Right atrium auricular region (tissue), 2 donors: ENCODE data around the gene CYP27C1. TPM values are rescaled to one million over a fixed set of nuclear protein-coding genes. Genes with fewer than 3 reads are reported as not detected.

ENCODE experiments used
- DNase-seq: peaks from one replicate; pipeline ENCODE4 v3.0.0-alpha.2; 2019; ENCODE audit warnings: low spot score
- H3K27ac ChIP-seq, 2 donors: fragments of 200-600 bp; sonication (generic); 1 replicate in 1 of 2; 2 replicates in 1 of 2; pipeline ENCODE4 v1.5.1; 2016 to 2019
- H3K27me3 ChIP-seq, 2 donors: fragments of 200-600 bp; sonication (generic); one replicate each; pipeline versions ENCODE4 v1.5.1 to v1.6.0; 2017 to 2019
- H3K36me3 ChIP-seq: fragments of 200-600 bp; sonication (generic); one replicate; pipeline ENCODE4 v1.5.1; 2016
- H3K4me1 ChIP-seq, 2 donors: fragments of 200-600 bp; sonication (generic); one replicate each; pipeline versions ENCODE4 v1.5.1 to v1.6.0; 2017 to 2019
- H3K4me3 ChIP-seq, 2 donors: fragments of 200-600 bp; sonication (generic); 1 replicate in 1 of 2; 2 replicates in 1 of 2; pipeline ENCODE4 v1.5.1; 2017 to 2019; ENCODE audit warnings: mild to moderate bottlenecking in 1 of 2, moderate library complexity in 1 of 2
- H3K9me3 ChIP-seq, 2 donors: fragments of 200-600 bp; sonication (generic); one replicate each; pipeline ENCODE4 v1.5.1; 2019
- total RNA-seq, 2 donors: library from RNA; depleted of rRNA; stranded (reverse); fragments of >200 nt; gene quantifications; one replicate each; pipeline ENCODE4 v1.1.0, GENCODE V29; 2016
- TF ChIP-seq, protein P1 (sequence below), 2 donors: fragments of 200-600 bp; sonication (generic); IDR thresholded peaks; one replicate each; pipeline ENCODE4 v1.5.1; 2019; ENCODE audit warnings: antibody characterized with exemption in 2 of 2

The CYP27C1 gene
- total RNA-seq, 2 donors from 2014 or later, result 0.24 TPM; not detected in 1

DNA sequence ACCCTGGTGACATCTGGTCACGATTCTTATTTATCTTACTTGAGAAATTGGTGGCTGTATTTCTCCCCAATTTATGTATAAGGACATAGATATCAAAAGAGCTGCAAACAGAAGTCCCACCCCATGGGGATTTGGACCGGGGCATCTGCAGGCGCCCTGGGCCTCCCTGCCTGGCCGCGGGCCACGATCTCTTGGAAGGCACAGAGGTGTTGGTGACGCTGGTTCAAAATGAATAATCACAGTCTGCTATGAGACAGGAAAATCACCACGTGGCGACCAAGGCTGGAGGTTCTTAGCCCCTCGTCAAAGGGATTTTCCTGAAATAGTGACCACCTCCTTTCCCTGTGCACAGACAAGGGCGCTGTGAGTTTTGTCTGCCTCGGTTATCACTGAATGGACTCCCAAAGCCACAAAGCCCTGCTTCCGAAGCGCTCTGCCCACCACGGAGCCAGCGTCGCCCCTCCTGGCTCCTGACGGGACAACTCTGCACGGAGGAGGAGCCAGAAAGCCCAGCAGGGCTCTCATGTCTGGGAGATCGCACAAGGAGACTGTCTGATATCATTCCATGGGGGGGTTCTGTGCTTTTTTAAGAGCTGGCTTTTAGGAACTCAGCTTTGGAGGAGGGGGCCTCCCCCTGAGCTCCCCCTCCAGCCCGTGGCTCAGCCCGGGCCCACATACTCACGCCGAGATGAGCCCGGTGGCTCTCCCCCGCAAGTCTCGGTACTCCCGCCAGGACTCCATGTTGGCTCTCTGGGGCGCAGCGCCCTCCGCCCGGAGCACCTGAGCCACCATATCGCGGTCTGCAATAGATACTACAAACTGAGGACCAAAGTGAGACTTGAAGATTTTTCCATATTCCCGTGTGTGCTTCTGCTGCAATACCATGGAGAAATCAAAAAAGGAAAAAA is 14.6 kb downstream of the CYP27C1 start:
- no peak overlapping the region for H3K27ac ChIP-seq
- no peaks in the 10 kb centered on the region for H3K27me3 ChIP-seq
- H3K4me3 ChIP-seq, result no peak overlapping the region
- H3K9me3 ChIP-seq, result peaks cover 0 to 8% of the 10 kb centered on the region in 2 donors
- no peak for DNase-seq
- TF ChIP-seq, protein P1, sequence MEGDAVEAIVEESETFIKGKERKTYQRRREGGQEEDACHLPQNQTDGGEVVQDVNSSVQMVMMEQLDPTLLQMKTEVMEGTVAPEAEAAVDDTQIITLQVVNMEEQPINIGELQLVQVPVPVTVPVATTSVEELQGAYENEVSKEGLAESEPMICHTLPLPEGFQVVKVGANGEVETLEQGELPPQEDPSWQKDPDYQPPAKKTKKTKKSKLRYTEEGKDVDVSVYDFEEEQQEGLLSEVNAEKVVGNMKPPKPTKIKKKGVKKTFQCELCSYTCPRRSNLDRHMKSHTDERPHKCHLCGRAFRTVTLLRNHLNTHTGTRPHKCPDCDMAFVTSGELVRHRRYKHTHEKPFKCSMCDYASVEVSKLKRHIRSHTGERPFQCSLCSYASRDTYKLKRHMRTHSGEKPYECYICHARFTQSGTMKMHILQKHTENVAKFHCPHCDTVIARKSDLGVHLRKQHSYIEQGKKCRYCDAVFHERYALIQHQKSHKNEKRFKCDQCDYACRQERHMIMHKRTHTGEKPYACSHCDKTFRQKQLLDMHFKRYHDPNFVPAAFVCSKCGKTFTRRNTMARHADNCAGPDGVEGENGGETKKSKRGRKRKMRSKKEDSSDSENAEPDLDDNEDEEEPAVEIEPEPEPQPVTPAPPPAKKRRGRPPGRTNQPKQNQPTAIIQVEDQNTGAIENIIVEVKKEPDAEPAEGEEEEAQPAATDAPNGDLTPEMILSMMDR (IDR thresholded peaks at IDR 0.05), result no peak
- H3K4me1 ChIP-seq, result no peaks in the 10 kb centered on the region
- no peaks in the 10 kb centered on the region for H3K36me3 ChIP-seq

DNA sequence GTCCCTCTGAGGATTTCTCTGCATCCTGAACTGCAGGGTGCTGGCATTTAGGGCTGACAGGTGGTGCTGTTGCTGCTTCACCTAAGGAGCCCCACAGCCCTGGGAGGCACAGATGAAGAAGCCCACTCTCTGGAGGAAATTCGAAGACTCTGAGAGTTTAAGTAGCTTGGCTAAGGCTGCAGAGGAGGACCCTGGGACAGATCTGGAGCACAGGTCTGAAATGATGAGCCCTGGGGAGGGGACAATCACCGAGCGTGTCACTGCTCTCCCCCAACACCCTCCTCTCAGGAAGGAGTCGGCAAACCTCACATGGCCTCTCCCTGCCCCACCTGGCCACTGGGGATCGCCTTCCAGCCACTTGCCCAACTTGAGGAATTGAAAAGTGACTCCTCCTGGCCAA is 18.6 kb downstream of the CYP27C1 start:
- H3K36me3 ChIP-seq, result no peaks in the 10 kb centered on the region
- H3K27ac ChIP-seq, result no peak overlapping the region
- no peak overlapping the region for H3K4me3 ChIP-seq
- no peaks in the 10 kb centered on the region for H3K27me3 ChIP-seq
- TF ChIP-seq, protein P1 (IDR thresholded peaks at IDR 0.05), result no peak
- no peaks in the 10 kb centered on the region for H3K9me3 ChIP-seq
- H3K4me1 ChIP-seq, result no peaks in the 10 kb centered on the region
- no peak for DNase-seq

DNA sequence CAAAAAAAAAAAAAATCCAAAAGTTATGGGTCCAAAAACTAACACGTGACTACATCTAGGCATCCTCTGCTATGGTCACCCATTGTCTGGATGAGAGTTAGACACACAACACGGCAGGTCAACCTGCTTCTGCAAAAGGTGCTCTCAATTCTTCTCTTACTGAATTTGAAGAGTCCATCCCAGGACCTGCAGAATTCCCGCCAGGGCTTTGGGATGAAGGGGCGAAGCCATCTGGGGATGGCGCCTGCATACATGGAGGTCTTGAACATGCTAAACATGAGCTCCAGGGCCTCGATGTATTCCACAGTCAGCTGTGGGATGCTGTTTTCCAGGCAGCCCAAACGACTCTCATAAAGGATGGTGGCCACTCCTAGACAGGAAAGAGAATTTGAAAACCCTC is 19.1 kb downstream of the CYP27C1 start:
- TF ChIP-seq, protein P1 (IDR thresholded peaks at IDR 0.05), result no peak
- DNase-seq, result no peak
- no peaks in the 10 kb centered on the region for H3K4me1 ChIP-seq
- H3K9me3 ChIP-seq, result no peaks in the 10 kb centered on the region
- H3K36me3 ChIP-seq, result no peaks in the 10 kb centered on the region
- no peaks in the 10 kb centered on the region for H3K27me3 ChIP-seq
- no peak overlapping the region for H3K27ac ChIP-seq
- H3K4me3 ChIP-seq, result no peak overlapping the region

DNA sequence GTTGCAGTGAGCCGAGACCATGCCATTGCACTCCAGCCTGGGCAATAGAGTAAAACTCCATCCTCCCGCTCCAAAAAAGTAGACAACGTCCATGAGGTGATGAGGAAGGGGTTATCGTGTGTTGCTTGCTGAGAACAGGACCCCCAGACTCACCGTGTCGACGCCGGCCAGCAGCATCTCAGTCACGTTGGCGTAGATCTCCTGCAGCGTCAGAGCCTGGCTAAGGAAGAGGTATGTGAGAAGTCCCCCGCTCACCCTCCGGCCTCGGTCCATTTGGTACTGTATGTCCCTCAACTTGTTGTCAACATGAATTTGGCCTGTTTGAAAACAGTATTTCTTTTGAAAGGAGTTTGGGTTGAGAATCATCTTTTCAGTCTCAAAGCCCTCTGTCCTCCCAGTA is 20.9 kb downstream of the CYP27C1 start:
- no peak for DNase-seq
- Histone ChIP-seq H3K36me3 (no peaks in the 10 kb centered on the region), H3K27ac (no peak overlapping the region), H3K4me1 (peaks cover 0 to 3% of the 10 kb centered on the region in 2 donors), H3K9me3 (no peaks in the 10 kb centered on the region), H3K27me3 (no peaks in the 10 kb centered on the region), H3K4me3 (no peak overlapping the region)
- TF ChIP-seq, protein P1 (IDR thresholded peaks at IDR 0.05), result no peak

DNA sequence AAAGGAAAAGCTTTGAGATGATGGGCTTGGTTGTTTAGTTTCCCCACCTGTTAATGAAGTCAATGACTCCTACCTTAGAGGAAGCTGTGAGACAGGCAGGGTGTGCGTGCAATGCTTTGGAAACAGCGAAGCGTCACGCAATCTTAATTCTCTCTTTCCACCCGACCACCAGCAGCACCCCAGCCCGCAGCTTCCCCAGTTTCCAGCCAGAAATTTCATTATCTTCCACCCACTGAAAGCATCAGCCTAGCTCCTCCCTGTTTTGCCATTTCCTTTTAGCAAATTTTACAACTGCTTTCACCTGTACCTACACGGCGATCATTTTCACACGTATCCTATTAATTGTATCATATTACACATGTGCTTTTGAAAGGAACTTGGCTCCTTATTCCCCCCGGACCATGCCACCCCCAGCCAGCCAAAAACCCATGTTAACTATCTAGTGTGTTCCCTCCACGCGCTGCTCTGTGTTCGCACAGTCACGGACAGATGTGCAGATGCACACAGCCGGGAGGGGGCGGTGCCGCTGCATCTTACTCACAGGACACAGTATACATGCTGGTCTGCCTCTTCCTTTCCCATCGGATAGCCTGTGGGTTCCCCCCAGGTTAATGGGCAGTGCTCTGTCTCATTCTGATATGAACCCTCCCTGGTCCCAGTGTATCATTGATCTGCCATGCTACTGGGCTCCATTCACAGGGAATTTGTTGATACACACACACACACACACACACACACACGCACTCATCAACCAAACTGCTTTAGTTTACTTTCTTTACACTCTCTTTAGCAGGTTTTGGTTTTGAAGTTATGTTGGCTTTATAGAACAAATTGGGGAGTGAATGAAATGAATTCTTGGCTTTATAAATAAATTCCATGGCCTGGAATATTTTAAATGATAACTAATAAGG is 22.4 kb downstream of the CYP27C1 start:
- Histone ChIP-seq H3K9me3 (no peaks in the 10 kb centered on the region), H3K4me1 (peaks cover 0 to 3% of the 10 kb centered on the region in 2 donors), H3K4me3 (no peak overlapping the region), H3K27ac (no peak overlapping the region), H3K27me3 (no peaks in the 10 kb centered on the region), H3K36me3 (no peaks in the 10 kb centered on the region)
- TF ChIP-seq, protein P1 (IDR thresholded peaks at IDR 0.05), result peak in 1 of 2 donors; percentile 55
- peak; percentile 59 for DNase-seq
